HG02763 (cell line): ENCODE results near the gene DCAF17.
"Not testable (repeated sequence)": the region's sequence is repeated elsewhere in the genome, so short reads cannot be mapped to it uniquely, and the experiment has no call there.

Experiments used
- ATAC-seq: cut with Tn5 transposase; IDR thresholded peaks from one replicate; pipeline ENCODE4 v1.9.1; 2021; ENCODE audit warnings: mild to moderate bottlenecking, moderate library complexity; ENCODE audit not compliant: unreplicated experiment

The DCAF17 gene

DNA sequence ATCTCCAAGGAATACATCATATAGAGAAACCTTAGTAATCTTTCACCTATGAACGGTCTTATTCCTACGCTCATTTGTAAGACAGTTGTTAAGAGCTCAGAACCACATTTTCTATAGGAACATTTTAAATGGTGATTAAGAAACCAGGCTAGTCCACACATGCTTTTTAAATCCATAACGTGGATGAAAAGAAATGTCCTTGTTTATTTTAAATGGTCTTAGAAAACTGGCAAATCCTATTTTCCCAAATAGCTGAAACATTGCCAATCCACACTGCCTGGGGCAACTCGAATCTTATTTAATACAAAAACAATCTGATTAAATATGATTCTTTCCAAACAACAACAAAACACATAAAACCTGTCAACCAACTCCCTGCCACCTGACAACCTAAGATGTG is 23.9 kb upstream of the DCAF17 start:
- ATAC-seq = no peak

DNA sequence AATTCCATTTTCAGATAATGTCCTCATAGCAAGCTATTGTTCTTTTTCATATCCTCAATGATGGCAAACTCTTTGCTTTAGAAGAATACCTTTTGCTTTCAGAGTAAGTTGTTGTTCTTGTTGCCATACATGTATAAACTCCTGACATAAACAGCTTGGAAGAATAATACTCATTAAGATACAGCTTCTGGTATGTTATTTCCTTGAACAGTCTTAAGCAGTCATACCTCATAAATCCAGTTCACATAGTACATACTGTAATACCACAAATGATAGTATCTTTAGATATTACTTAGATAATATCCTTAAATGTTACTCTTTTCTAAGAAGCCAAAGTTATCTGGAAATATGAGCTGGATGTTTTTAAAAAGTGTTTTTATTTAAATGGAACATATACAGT is 23.4 kb upstream of the DCAF17 start:
- ATAC-seq = no peak

DNA sequence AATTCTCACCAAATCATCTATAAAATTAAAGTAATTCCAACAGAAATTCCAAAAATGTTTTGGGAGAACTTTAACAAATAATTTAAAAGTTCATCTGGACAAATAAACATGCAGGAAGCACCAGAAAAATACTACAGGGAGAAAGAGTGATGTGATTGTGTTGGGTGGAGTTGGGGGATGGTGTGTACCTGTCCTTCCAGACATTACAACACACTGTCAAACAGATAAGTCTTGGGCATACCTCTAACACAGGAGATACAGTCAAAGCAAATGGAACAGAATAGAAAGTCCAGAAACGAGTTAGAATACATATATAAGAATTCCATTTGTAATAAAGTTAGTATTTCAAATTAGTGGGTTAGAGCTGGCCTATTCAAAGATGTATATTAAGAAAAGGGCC is 22.8 kb upstream of the DCAF17 start:
- no peak for ATAC-seq

DNA sequence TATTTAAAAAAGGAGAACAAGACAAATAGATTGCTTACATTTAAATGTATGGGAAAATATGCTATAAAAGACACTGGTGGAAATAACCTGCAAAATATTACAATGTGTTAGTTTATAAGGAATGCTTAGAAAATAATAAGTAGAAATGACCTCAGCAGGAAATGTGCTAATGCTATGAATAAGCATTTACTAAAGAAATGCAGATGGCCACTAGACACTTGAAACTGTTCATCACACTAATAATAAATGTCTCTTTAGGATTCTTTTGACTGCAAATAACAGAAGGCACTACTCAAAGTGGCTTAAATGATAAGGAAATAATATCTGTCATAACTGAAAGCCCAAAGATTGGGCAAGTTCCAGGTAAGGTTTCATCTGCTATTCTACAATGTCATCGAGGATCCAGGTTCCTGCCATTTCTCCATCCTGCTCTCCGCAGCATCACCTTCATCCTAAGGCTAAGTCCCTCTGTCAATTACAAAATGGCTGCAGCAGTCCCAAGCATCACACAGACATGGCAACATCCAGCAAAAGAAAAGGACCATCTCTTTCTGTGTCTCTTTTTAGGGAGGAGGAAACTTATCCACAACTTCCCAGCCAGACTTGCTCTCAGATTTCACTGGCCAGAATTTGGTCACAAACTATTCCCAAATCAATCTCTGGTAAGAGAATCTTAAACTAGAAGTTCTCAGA is 22.1 kb upstream of the DCAF17 start:
- ATAC-seq = no peak

DNA sequence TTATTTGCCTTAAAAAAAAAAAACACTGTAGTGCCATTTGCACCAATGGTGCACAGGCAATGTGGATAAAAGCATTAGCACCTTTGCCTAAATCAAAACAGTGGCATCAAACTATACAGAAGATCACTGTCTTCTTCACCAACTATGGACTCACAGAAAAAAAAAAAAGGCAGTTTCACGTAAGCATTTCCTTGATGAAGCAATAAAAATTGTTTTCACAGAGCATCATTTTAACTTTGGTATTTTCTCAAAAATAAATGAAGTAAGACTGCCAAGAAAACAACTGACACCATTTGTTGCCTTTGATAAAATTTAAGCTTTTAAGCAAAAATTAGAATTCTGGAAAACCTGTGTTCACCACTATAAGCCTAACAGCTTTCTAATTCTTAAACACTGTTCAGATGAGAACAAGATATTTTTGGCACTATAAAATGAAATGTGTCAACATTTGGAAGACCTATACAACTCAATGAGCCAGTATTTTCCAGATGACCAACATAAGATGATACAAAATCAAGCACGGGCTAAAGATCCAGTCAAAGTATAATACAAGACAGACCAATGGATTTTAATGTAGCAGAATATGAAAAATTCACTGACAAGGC is 21.4 kb upstream of the DCAF17 start:
- ATAC-seq = no peak

DNA sequence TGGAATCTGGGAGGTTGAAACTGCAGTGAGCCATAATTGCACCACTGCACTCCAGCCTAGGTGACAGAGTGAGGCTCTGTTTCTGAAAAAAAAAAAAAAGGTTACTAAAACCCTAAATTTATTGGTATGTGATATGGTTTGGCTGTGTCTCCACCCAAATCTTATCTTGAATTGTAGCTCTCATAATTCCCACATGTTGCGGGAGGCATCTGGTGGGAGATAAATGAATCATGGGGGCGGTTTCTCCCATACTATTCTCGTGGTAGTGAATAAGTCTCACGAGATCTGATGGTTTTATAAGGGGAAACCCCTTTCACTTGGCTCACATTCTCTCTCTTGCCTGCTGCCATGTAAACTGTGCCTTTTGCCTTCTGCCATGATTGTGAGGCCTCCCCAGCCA is 19.4 kb upstream of the DCAF17 start:
- ATAC-seq = not testable (repeated sequence)

DNA sequence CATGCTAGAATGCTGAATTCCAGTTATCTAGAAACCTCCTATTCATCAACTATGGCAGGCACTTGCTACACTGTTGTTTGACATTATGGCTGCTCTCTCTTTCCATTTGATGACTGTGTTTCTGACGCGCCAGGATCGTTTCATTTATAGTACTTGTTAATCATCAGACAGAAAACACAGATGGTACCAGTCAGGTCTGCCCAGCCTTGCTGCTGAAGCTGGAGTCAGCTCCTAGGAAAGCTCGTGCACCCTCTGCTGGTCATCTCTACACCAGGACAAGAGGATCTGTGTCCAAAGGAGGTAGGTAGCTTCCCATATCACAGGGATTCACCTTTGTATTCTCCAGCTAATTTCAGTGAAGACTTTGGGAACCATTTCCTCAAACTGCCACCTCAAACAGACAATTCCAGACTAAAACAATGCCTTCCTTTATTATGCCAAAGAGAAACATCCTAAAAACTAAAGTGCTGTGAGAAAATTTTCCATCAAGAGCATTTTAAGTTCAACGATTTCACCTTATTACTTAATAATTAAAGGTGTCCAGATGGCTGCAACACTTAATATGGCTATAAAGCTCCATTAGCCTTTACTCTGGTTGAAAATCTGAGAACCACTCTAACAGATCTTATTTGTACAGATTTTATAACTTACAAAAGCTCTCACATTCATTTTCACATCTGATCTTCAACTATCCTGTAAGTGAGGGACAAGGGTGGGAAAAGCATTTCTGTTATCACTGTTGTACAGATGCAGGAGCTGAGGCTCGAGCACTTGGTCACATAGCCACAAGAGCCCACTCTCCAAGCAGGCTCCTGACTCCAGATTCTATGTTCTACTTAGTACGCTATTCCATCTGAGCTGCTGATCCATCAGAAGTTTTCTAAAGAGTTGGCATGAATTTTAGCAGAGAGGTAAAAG is 17.8 kb upstream of the DCAF17 start:
- peak; percentile 81 for ATAC-seq

DNA sequence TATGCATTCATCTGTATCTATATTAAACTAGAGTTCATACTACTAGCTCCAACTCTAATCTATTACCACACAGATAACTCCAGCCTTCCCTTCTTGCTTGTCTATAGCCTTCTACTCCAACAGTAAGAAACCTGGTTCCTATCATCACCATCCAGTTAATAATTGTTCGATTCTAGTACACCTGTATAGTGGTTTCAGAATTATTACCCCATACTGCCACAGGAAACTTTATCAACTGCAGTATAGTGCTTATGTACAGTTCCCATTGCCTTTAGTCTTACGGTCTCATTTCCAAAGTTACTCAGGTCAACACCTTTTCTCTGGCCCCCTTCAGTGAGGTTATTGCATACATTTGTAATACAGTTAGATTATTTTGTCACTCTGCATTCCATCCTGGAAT is 14.7 kb upstream of the DCAF17 start:
- ATAC-seq = no peak

DNA sequence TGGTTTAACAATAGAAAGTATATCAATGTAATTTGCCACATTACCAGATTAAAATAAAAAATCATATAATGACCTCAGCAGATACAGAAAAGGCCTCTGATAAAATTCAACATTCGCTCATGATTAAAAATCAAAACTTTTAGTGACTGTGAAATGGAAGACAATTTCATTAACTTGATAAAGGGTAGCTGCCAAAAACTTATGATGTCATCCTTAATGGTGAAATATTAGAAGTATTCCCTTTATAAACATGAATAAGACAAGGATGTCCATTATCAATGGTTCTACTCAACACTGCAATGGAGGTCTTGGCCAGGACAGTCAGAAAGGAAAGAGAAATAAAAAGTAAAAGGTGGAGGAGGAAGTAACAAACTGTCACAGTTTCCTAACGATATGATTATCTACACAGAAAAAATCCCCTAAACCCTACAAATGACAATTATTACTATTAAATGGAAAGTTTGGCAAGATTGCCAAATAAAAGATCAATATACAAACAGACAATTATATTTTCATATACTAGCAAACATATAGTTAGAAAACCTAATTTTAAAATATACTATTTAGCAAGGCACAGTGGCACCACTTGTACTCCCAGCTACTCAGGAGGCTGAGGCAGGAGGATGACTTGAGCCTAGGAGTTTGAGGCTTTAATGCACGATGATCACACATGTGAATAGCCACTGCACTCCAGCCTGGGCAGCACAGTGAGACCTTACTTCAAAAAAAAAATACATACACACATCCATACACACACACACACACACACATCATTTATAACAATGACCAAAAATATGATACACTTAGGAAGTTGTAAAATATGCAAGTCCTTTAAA is 13.1 kb upstream of the DCAF17 start:
- no peak for ATAC-seq

DNA sequence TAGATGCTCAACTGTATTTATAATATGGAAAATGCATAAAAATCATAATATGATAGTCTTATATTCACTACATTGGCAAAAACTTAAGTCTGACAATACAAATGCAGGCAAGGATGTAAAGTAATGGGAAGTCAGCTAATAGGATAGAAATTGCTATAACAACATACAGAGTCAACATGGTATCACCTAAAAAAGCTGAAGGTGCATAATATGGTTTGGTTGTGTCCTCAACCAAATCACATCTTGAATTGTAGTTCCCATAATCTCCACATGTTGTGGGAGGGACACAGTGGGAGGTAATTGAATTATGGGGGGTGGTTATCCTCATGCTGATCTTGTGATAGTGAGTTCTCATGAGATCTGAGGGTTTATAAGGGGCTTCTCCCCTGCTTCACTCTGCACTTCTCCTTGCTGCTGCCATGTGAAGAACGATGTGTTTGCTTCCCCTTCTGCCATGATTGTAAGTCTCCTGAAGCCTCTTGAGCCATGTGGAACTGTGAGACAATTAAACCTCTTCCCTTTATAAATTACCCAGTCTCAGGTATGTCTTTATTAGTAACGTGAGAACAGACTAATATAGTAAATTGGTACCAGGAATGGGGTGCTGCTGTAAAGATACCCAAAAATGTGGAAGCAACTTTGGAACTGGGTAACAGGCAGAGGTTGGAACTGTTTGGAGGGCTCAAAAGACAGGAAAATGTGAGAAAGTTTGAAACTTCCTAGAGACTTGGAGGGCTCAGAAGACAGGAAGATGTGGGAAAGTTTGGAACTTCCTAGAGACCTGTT is 11.1 kb upstream of the DCAF17 start:
- not testable (repeated sequence) for ATAC-seq

DNA sequence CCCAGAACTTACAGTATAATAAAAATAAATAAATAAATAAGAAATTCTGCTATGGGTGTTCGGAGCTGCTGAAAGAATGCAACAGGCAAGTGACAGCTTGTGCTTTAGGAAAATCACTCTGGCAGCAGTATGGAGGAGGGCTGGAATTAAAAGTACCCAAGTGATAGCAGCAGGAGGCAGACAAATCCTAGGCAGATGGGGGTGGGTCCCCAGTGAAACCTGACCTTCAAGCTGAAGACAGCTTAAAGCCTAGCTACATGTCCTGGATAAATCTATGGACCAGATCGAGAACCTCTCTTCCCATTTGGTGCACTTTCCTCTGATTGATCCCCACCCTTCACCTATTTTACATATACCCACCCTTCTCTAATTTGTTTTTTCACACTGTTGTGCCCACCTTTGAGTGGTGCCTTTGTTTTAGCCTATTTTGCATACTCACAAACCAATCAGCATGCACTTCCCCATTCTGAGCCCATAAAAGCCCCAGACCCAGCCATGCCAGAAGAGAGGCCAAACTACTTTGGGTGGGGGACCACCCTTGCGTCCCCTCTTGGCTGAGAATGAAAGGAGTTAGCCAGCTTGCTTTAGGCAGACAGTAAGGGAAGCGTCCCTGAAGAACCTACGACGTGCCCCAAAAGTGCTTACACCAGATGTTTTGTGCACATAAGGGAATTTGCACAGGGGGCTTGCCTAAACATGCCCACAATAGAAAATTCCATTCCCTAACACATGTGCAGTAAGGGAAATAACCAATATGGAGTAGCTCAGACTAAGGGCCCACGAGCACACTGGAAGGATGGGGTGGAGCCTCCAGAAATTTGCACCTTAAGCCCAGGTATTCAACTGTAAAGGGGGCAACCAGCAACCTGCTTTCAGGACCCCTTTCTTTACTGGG is 3.3 kb upstream of the DCAF17 start:
- no peak for ATAC-seq

DNA sequence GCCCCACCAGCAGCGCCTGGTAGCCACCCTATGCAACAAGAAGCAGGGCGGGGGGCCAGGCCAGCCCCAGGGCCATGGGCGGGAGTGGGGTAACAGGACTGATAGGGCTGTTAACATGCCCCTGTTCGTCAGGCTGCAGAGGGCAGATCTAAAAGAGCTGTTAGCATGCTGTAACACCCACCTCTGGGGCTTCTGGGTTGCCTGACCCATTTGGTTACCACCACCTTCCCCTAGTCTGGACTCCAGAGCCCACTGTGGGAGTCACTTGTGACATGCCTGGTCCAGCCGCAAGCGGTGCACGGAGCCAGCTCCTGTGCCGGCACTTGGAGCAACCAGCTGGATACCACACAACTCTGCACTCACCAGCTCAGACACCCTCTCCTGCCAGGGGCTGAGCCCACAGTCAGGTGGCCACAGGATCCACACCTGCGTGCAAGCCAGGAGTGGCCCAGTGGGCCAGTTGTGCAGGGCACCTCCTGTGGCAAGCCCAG is 2.3 kb upstream of the DCAF17 start:
- ATAC-seq = no peak

DNA sequence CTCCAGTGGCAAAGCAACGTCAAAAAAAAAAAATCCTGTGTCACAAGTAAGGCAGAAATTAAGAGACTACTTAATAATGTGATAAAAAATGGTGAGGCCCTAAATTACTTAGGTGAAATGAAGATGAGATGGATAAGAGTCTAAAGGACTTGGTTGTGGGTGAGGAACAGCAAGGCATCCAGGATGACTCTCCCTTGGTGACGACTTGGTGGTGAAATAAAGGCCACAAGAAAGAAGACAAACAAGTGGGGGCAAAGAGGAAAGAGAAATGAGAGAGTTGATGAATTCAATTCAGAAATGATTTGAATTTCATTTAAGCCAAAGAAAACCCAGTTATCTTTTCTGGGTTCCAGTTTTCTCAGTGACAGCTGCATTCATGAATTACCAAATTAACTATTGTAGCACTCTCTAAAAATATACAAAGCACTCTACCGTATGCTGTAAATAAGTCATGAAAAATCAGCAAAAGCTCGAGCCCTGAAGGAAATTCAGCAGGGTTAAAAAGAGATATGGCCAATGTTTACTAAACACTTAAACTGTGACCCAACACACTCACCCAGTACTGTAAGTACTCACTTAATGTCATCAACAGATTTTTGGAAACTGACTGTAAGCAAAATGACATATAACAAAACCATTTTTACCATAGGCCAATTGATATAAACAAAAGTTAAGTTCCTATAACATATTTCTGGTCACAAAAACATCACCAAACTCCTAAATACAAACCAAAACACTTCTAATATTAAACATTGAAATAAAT is 1.6 kb upstream of the DCAF17 start:
- ATAC-seq = no peak

DNA sequence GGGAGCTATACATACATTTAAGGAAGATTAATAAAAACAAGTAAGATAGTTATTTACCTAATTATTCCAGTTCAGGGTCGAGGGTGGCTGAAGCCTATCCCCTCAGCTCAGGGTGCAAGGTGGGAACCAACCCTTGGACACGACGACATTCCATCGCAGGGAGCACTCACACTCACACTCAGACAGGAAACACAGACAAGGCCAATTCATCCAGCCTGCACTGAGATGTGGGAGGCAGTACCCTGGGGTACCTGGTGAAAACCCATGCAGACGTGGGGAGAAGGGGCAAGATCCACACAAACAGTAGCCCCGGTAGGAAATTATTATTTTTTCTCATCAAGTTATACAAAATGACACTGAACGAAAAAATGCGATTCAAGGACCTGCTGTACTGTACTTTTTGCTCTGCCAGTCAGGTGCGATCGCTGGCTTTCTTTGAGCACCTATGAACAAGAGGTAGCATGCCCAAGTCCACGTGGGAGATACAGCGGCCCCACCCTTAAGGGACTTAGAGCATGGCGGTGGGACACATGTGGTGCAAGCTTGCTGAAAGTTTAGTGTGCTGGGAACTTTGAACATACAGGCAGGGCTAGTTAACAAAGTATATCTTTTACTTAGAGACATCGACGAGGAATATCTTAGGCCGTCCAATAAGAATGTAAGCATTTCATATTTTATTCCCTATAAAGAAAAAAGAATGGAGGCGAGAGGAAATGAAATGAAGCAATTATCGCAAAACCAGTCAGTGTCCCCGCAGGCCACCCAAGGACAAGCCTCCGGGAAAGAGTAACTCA is 860 bp upstream of the DCAF17 start:
- ATAC-seq = no peak

DNA sequence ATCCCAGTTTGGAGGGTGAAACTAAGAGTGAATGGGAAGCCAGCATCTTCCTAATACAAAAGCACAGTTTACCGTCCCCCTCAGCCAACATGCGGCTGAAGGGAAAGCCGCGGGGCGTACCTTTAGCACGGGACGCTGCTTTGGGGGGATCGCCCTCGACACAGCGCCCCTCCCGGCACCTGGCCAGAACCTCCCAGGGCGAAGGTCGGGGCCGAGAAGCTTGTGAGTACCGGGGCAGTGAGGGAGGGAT is 338 bp upstream of the DCAF17 start, which contains the start of gene METTL8:
TSS of gene METTL8 (minus strand) at position 228 of the 250 bp plus-strand sequence. CDS start 41,805 bp downstream, outside the sequence.
- no peak for ATAC-seq

DNA sequence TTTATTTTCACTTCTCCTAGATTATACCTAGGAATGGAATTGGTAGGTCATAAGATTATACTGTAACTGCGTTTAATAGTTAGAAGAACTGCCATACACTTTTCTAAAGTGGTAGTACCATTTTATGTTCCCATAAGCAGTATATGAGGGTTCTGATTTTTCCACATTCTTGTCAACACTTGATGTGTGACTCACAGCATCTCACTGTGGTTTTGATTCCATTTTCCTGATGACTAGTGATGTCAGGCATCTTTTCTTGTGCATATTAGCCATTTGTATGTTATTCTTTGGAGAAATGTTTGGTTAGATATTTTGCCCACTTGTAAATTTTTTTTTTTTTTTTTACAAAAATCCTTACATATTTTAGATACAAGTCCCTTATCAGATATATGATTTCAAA is 2.3 kb downstream of the DCAF17 start:
- no peak for ATAC-seq

DNA sequence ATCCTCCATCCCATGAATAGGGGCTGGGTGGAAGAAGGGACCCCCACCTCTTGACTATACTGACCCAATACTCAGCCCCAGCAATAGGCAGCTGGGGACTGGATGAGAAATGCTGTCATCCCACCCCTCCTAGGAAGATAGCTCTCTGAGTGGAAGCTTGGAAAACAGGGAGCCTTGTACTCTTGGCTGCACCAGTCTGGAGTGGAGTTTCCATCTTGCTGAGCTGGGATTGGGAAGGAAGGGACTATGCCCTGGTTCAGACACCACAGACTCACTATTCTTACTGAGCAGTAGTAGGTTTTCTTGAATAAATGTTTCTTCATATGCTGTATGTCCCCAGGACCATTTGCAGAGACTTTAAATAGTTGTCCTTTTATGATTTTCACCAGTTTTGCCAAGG is 7.4 kb downstream of the DCAF17 start:
- no peak for ATAC-seq

DNA sequence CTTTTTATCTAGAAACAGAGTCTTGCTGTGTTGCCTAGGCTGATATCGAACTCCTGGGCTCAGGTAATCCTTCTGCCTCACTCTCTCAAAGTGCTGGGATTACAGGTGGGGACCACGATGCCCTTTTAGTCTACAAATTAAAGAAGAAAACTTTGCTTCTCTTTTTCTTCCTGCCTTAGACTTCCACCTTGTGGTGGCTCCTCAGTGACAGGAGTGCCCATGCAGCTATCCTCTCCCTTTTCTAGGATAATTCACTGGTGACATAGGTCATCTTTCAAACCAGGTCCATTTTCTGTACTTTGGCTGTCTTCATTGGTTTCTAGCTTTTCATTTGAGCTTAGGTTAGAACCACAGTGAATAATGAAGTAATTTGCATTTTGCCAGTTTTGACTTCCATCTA is 13.6 kb downstream of the DCAF17 start:
- no peak for ATAC-seq
